ENCODE measurements around the gene LRCH4. TPM values are rescaled to one million over a fixed set of nuclear protein-coding genes. Genes with fewer than 3 reads are reported as not detected.

LRCH4 gene
- total and polyA plus RNA-seq, 9 of the 15 experiments (the other 6 are each of a cell fraction or from before 2014, with no cell fraction given), result 0.06 to 63.3 (median 15.0) TPM

- TF ChIP-seq AFF1 (IDR thresholded peaks at IDR 0.05; ENCODE audit: low read depth in 1 of 2, partially characterized antibody in 2 of 2) (no peak), MEIS2 (IDR thresholded peaks at IDR 0.05; ENCODE audit: partially characterized antibody) (no peak), HNRNPL (IDR thresholded peaks at IDR 0.05; ENCODE audit: low read depth, low read length) (no peak), DLX4 (CRISPR knock-in tag; IDR thresholded peaks at IDR 0.05) (no peak), ZNF253 (CRISPR knock-in tag; conservative IDR thresholded peaks at IDR 0.05) (no peak), TARDBP (IDR thresholded peaks at IDR 0.05) (no peak), RNF2 (IDR thresholded peaks at IDR 0.05) (no peak), U2AF2 (optimal IDR thresholded peaks at IDR 0.05; ENCODE audit: low read depth, low read length) (no peak), ZFP36 (IDR thresholded peaks at IDR 0.05; ENCODE audit: low read depth, low read length, partially characterized antibody) (no peak)
- TF ChIP-seq, protein P1, sequence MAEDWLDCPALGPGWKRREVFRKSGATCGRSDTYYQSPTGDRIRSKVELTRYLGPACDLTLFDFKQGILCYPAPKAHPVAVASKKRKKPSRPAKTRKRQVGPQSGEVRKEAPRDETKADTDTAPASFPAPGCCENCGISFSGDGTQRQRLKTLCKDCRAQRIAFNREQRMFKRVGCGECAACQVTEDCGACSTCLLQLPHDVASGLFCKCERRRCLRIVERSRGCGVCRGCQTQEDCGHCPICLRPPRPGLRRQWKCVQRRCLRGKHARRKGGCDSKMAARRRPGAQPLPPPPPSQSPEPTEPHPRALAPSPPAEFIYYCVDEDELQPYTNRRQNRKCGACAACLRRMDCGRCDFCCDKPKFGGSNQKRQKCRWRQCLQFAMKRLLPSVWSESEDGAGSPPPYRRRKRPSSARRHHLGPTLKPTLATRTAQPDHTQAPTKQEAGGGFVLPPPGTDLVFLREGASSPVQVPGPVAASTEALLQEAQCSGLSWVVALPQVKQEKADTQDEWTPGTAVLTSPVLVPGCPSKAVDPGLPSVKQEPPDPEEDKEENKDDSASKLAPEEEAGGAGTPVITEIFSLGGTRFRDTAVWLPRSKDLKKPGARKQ (CRISPR knock-in tag; IDR thresholded peaks at IDR 0.05), result no peak
- TF ChIP-seq, protein P2, sequence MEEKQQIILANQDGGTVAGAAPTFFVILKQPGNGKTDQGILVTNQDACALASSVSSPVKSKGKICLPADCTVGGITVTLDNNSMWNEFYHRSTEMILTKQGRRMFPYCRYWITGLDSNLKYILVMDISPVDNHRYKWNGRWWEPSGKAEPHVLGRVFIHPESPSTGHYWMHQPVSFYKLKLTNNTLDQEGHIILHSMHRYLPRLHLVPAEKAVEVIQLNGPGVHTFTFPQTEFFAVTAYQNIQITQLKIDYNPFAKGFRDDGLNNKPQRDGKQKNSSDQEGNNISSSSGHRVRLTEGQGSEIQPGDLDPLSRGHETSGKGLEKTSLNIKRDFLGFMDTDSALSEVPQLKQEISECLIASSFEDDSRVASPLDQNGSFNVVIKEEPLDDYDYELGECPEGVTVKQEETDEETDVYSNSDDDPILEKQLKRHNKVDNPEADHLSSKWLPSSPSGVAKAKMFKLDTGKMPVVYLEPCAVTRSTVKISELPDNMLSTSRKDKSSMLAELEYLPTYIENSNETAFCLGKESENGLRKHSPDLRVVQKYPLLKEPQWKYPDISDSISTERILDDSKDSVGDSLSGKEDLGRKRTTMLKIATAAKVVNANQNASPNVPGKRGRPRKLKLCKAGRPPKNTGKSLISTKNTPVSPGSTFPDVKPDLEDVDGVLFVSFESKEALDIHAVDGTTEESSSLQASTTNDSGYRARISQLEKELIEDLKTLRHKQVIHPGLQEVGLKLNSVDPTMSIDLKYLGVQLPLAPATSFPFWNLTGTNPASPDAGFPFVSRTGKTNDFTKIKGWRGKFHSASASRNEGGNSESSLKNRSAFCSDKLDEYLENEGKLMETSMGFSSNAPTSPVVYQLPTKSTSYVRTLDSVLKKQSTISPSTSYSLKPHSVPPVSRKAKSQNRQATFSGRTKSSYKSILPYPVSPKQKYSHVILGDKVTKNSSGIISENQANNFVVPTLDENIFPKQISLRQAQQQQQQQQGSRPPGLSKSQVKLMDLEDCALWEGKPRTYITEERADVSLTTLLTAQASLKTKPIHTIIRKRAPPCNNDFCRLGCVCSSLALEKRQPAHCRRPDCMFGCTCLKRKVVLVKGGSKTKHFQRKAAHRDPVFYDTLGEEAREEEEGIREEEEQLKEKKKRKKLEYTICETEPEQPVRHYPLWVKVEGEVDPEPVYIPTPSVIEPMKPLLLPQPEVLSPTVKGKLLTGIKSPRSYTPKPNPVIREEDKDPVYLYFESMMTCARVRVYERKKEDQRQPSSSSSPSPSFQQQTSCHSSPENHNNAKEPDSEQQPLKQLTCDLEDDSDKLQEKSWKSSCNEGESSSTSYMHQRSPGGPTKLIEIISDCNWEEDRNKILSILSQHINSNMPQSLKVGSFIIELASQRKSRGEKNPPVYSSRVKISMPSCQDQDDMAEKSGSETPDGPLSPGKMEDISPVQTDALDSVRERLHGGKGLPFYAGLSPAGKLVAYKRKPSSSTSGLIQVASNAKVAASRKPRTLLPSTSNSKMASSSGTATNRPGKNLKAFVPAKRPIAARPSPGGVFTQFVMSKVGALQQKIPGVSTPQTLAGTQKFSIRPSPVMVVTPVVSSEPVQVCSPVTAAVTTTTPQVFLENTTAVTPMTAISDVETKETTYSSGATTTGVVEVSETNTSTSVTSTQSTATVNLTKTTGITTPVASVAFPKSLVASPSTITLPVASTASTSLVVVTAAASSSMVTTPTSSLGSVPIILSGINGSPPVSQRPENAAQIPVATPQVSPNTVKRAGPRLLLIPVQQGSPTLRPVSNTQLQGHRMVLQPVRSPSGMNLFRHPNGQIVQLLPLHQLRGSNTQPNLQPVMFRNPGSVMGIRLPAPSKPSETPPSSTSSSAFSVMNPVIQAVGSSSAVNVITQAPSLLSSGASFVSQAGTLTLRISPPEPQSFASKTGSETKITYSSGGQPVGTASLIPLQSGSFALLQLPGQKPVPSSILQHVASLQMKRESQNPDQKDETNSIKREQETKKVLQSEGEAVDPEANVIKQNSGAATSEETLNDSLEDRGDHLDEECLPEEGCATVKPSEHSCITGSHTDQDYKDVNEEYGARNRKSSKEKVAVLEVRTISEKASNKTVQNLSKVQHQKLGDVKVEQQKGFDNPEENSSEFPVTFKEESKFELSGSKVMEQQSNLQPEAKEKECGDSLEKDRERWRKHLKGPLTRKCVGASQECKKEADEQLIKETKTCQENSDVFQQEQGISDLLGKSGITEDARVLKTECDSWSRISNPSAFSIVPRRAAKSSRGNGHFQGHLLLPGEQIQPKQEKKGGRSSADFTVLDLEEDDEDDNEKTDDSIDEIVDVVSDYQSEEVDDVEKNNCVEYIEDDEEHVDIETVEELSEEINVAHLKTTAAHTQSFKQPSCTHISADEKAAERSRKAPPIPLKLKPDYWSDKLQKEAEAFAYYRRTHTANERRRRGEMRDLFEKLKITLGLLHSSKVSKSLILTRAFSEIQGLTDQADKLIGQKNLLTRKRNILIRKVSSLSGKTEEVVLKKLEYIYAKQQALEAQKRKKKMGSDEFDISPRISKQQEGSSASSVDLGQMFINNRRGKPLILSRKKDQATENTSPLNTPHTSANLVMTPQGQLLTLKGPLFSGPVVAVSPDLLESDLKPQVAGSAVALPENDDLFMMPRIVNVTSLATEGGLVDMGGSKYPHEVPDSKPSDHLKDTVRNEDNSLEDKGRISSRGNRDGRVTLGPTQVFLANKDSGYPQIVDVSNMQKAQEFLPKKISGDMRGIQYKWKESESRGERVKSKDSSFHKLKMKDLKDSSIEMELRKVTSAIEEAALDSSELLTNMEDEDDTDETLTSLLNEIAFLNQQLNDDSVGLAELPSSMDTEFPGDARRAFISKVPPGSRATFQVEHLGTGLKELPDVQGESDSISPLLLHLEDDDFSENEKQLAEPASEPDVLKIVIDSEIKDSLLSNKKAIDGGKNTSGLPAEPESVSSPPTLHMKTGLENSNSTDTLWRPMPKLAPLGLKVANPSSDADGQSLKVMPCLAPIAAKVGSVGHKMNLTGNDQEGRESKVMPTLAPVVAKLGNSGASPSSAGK (IDR thresholded peaks at IDR 0.05), result peak; percentile 45
These were observed 38.1 kb downstream of the LRCH4 start (continued) for GRCh38 chr7:100547872-100548271.

Data from K562 (cell line).